Endothelial cell of umbilical vein (primary cell): ENCODE data around the gene SMIM3.

Experiments
- CTCF ChIP-seq, 2 donors: IDR thresholded peaks; 1 replicate in 1 of 2; 2 replicates in 1 of 2; pipeline ENCODE4 v1.5.1; 2011; ENCODE audit warnings: low read length in 2 of 2, mild to moderate bottlenecking in 2 of 2, moderate library complexity in 2 of 2, control low read depth in 1 of 2, inconsistent platforms in 1 of 2, low read depth in 1 of 2; ENCODE audit not compliant: insufficient read depth in 1 of 2; ENCODE audit errors: extremely low read depth in 1 of 2
- EZH2 ChIP-seq: IDR thresholded peaks from 2 replicates; pipeline ENCODE4 v1.6.1; 2012; ENCODE audit warnings: borderline replicate concordance, low read depth, mild to moderate bottlenecking, moderate library complexity, low read length, inconsistent platforms; ENCODE audit not compliant: severe bottlenecking
- JUN ChIP-seq: IDR thresholded peaks from 2 replicates; pipeline ENCODE4 v1.6.1; 2011; ENCODE audit warnings: borderline replicate concordance, low read depth; ENCODE audit not compliant: insufficient read length, insufficient read depth
- MYC ChIP-seq: IDR thresholded peaks from one replicate; pipeline ENCODE4 v1.6.1; 2011; ENCODE audit warnings: mild to moderate bottlenecking, low read depth, low read length
- POLR2A ChIP-seq: IDR thresholded peaks from 2 replicates; pipeline ENCODE4 v1.6.1; 2012; ENCODE audit warnings: low read depth, mild to moderate bottlenecking, control low read depth, low read length
- POLR2AphosphoS5 ChIP-seq: IDR thresholded peaks from 2 replicates; pipeline ENCODE4 v1.6.1; 2012; ENCODE audit warnings: low read depth, mild to moderate bottlenecking, control low read depth, low read length, moderate library complexity; ENCODE audit not compliant: insufficient read depth

GRCh38 chr5:150765799-150766169 is 12.8 kb upstream of the SMIM3 start:
- TF ChIP-seq POLR2AphosphoS5 (no peak), CTCF (IDR thresholded peaks at IDR 0.05; ENCODE audit: extremely low read depth in 1 of 2, insufficient read depth in 1 of 2, low read depth in 1 of 2, low read length in 2 of 2) (no peak), EZH2 (no peak), JUN (no peak), POLR2A (no peak), MYC (no peak)
